IMR-90 (cell line): ENCODE data around the gene RBBP8. TPM values are rescaled to one million over a fixed set of nuclear protein-coding genes. Genes with fewer than 3 reads are reported as not detected.

Experiments
- CEBPB ChIP-seq: IDR thresholded peaks from 2 replicates; pipeline ENCODE4 v1.6.1; 2012; ENCODE audit warnings: low read depth, low read length, improper control_type of control experiment
- CTCF ChIP-seq: conservative IDR thresholded peaks from 2 replicates; pipeline ENCODE4 v1.5.1; 2012; ENCODE audit warnings: mild to moderate bottlenecking, low read depth, low read length, improper control_type of control experiment
- USF2 ChIP-seq: fragments of 150-350 bp; IDR thresholded peaks from 2 replicates; pipeline ENCODE4 v1.6.1; 2017; ENCODE audit warnings: mild to moderate bottlenecking, antibody characterized with exemption, low read length, low read depth
- polyA plus RNA-seq, 3 experiments: library from polyadenylated mRNA; depleted of rRNA; stranded (reverse); fragments of >200 nt; gene quantifications; 2 replicates each; pipeline ENCODE4 v1.2.3, GENCODE V29; 2012; ENCODE audit warnings: low replicate concordance in 1 of 3
- total RNA-seq: library from RNA; depleted of rRNA; stranded (reverse); fragments of >200 nt; gene quantifications from 2 replicates; pipeline ENCODE4 v1.2.3, GENCODE V29; 2012

The RBBP8 gene
- total and polyA plus RNA-seq, 2 of the 4 experiments (the other 2 are of a cell fraction): 12.0 to 21.1 TPM

- TF ChIP-seq CTCF: no peak
- TF ChIP-seq USF2: peak; percentile 26; the same call in 1 of the 2 replicates
- TF ChIP-seq CEBPB: peak; percentile 75
Measured at GRCh38 chr18:22933206-22933965, at the start of gene RBBP8 (continued).
